B cell (primary cell): Measurements from ENCODE around the gene RLBP1.

Experiments
- EZH2 ChIP-seq: IDR thresholded peaks from 2 replicates; pipeline ENCODE4 v1.6.1; 2012; ENCODE audit warnings: borderline replicate concordance, low read depth, mild to moderate bottlenecking, moderate library complexity, low read length; ENCODE audit not compliant: insufficient read depth, poor library complexity, severe bottlenecking
- TF ChIP-seq, protein P1 (sequence below): fragments of 200-600 bp; IDR thresholded peaks from one replicate; pipeline ENCODE4 v1.8.0; 2022; ENCODE audit warnings: antibody characterized with exemption, mild to moderate bottlenecking

GRCh38 chr15:89175617-89176191 lies 45.7 kb downstream of the RLBP1 start:
- TF ChIP-seq, protein P1, sequence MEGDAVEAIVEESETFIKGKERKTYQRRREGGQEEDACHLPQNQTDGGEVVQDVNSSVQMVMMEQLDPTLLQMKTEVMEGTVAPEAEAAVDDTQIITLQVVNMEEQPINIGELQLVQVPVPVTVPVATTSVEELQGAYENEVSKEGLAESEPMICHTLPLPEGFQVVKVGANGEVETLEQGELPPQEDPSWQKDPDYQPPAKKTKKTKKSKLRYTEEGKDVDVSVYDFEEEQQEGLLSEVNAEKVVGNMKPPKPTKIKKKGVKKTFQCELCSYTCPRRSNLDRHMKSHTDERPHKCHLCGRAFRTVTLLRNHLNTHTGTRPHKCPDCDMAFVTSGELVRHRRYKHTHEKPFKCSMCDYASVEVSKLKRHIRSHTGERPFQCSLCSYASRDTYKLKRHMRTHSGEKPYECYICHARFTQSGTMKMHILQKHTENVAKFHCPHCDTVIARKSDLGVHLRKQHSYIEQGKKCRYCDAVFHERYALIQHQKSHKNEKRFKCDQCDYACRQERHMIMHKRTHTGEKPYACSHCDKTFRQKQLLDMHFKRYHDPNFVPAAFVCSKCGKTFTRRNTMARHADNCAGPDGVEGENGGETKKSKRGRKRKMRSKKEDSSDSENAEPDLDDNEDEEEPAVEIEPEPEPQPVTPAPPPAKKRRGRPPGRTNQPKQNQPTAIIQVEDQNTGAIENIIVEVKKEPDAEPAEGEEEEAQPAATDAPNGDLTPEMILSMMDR: no peak
- no peak for TF ChIP-seq EZH2
